ENCODE results near the gene INKA2.

The INKA2 gene

GRCh38 chr1:111768023-111768422, 28.8 kb upstream of the INKA2 start:
- DNase-seq (ENCODE audit: low read depth in 1 of 2, low spot score in 1 of 2): no peak
- TF ChIP-seq JUND (IDR thresholded peaks at IDR 0.05; ENCODE audit: low read depth): no peak
- in situ Hi-C loops (cut with HindIII; ENCODE audit: low pct_unique_long_range_greater_than_20kb, low sequenced_read_pairs): no loop called here

- DNase-seq (ENCODE audit: low read depth in 1 of 2, low spot score in 1 of 2): no peak
- in situ Hi-C loops (cut with HindIII; ENCODE audit: low pct_unique_long_range_greater_than_20kb, low sequenced_read_pairs): no loop called here
- TF ChIP-seq JUND (IDR thresholded peaks at IDR 0.05; ENCODE audit: low read depth): no peak
These were observed 23.1 kb upstream of the INKA2 start for GRCh38 chr1:111762332-111762731.

GRCh38 chr1:111761717-111762116, 22.5 kb upstream of the INKA2 start:
- in situ Hi-C loops (cut with HindIII; ENCODE audit: low pct_unique_long_range_greater_than_20kb, low sequenced_read_pairs): no loop called here
- no peak for DNase-seq (ENCODE audit: low read depth in 1 of 2, low spot score in 1 of 2)
- TF ChIP-seq JUND (IDR thresholded peaks at IDR 0.05; ENCODE audit: low read depth): no peak

- TF ChIP-seq JUND (IDR thresholded peaks at IDR 0.05; ENCODE audit: low read depth): no peak
- in situ Hi-C loops (cut with HindIII; ENCODE audit: low pct_unique_long_range_greater_than_20kb, low sequenced_read_pairs): no loop called here
- no peak for DNase-seq (ENCODE audit: low read depth in 1 of 2, low spot score in 1 of 2)
These were observed 19.2 kb upstream of the INKA2 start for GRCh38 chr1:111758373-111758772.

- no peak for TF ChIP-seq JUND (IDR thresholded peaks at IDR 0.05; ENCODE audit: low read depth)
- DNase-seq (ENCODE audit: low read depth in 1 of 2, low spot score in 1 of 2): no peak
- in situ Hi-C loops (cut with HindIII; ENCODE audit: low pct_unique_long_range_greater_than_20kb, low sequenced_read_pairs): no loop called here
These were observed 16.9 kb upstream of the INKA2 start for GRCh38 chr1:111756124-111756513.

GRCh38 chr1:111755331-111756123, 16.3 kb upstream of the INKA2 start, which contains the start of gene DDX20:
TSS of gene DDX20 (plus strand) at chr1:111755901. CDS start at chr1:111755925, 24 bp downstream.
- in situ Hi-C loops (cut with HindIII; ENCODE audit: low pct_unique_long_range_greater_than_20kb, low sequenced_read_pairs): no loop called here
- no peak for TF ChIP-seq JUND (IDR thresholded peaks at IDR 0.05; ENCODE audit: low read depth)

GRCh38 chr1:111754984-111755330, 15.8 kb upstream of the INKA2 start:
- TF ChIP-seq JUND (IDR thresholded peaks at IDR 0.05; ENCODE audit: low read depth): no peak
- in situ Hi-C loops (cut with HindIII; ENCODE audit: low pct_unique_long_range_greater_than_20kb, low sequenced_read_pairs): no loop called here
- DNase-seq (ENCODE audit: low read depth in 1 of 2, low spot score in 1 of 2): peak; percentile 41 to 65

More at GRCh38 chr1:111755331-111756123, 16.3 kb upstream of the INKA2 start, which contains the start of gene DDX20:
- peak; percentile 79 to 94 for DNase-seq (ENCODE audit: low read depth in 1 of 2, low spot score in 1 of 2)

GRCh38 chr1:111751906-111752575, 12.8 kb upstream of the INKA2 start:
- DNase-seq (ENCODE audit: low read depth in 1 of 2, low spot score in 1 of 2): no peak
- in situ Hi-C loops (cut with HindIII; ENCODE audit: low pct_unique_long_range_greater_than_20kb, low sequenced_read_pairs): no loop called here
- no peak for TF ChIP-seq JUND (IDR thresholded peaks at IDR 0.05; ENCODE audit: low read depth)

GRCh38 chr1:111750856-111751255, 11.7 kb upstream of the INKA2 start:
- in situ Hi-C loops (cut with HindIII; ENCODE audit: low pct_unique_long_range_greater_than_20kb, low sequenced_read_pairs): no loop called here
- no peak for DNase-seq (ENCODE audit: low read depth in 1 of 2, low spot score in 1 of 2)
- TF ChIP-seq JUND (IDR thresholded peaks at IDR 0.05; ENCODE audit: low read depth): no peak

- TF ChIP-seq JUND (IDR thresholded peaks at IDR 0.05; ENCODE audit: low read depth): no peak
- in situ Hi-C loops (cut with HindIII; ENCODE audit: low pct_unique_long_range_greater_than_20kb, low sequenced_read_pairs): no loop called here
- no peak for DNase-seq (ENCODE audit: low read depth in 1 of 2, low spot score in 1 of 2)
These were observed 10.4 kb upstream of the INKA2 start for GRCh38 chr1:111749628-111750027.

- in situ Hi-C loops (cut with HindIII; ENCODE audit: low pct_unique_long_range_greater_than_20kb, low sequenced_read_pairs): no loop called here
- TF ChIP-seq JUND (IDR thresholded peaks at IDR 0.05; ENCODE audit: low read depth): no peak
- no peak for DNase-seq (ENCODE audit: low read depth in 1 of 2, low spot score in 1 of 2)
These were observed 8.8 kb upstream of the INKA2 start for GRCh38 chr1:111747947-111748346.

GRCh38 chr1:111747282-111747734, 8.1 kb upstream of the INKA2 start:
- in situ Hi-C loops (cut with HindIII; ENCODE audit: low pct_unique_long_range_greater_than_20kb, low sequenced_read_pairs): no loop called here
- peak; percentile 13 to 82 for DNase-seq (ENCODE audit: low read depth in 1 of 2, low spot score in 1 of 2)
- TF ChIP-seq JUND (IDR thresholded peaks at IDR 0.05; ENCODE audit: low read depth): no peak

- no peak for TF ChIP-seq JUND (IDR thresholded peaks at IDR 0.05; ENCODE audit: low read depth)
- in situ Hi-C loops (cut with HindIII; ENCODE audit: low pct_unique_long_range_greater_than_20kb, low sequenced_read_pairs): no loop called here
- no peak for DNase-seq (ENCODE audit: low read depth in 1 of 2, low spot score in 1 of 2)
These were observed 7.4 kb upstream of the INKA2 start for GRCh38 chr1:111746614-111746999.
